Mesendoderm (in vitro differentiated cells): ENCODE data around the gene FAXC. TPM values are rescaled to one million over a fixed set of nuclear protein-coding genes. Genes with fewer than 3 reads are reported as not detected.

ENCODE experiments used
- DNase-seq: peaks from one replicate; pipeline ENCODE4 v3.0.0; 2013
- H2AK5ac ChIP-seq: 2 replicates; pipeline ENCODE4 v1.6.1; 2013; ENCODE audit warnings: low read length, inconsistent platforms
- H2BK120ac ChIP-seq: 2 replicates; pipeline ENCODE4 v1.6.1; 2013; ENCODE audit warnings: low read depth, mild to moderate bottlenecking, low read length, moderate library complexity, mixed read lengths
- H2BK15ac ChIP-seq: replicated peaks from 2 replicates; pipeline ENCODE4 v1.6.1; 2013; ENCODE audit warnings: low read depth, mild to moderate bottlenecking, moderate library complexity
- H2BK5ac ChIP-seq: 2 replicates; pipeline ENCODE4 v1.6.1; 2013; ENCODE audit warnings: low read length, inconsistent platforms
- H3K18ac ChIP-seq: 2 replicates; pipeline ENCODE4 v1.6.1; 2013; ENCODE audit warnings: mild to moderate bottlenecking, low read length, mixed read lengths
- H3K23ac ChIP-seq: one replicate; pipeline ENCODE4 v1.6.1; 2013; ENCODE audit warnings: low read length
- H3K27ac ChIP-seq: 2 replicates; pipeline ENCODE4 v1.5.1; 2013; ENCODE audit warnings: low read depth, mild to moderate bottlenecking, inconsistent platforms, low read length, moderate library complexity
- H3K27me3 ChIP-seq: 2 replicates; pipeline ENCODE4 v1.6.1; 2013; ENCODE audit warnings: low read length, control low read depth, mild to moderate bottlenecking, inconsistent platforms; ENCODE audit not compliant: insufficient read depth, poor library complexity
- H3K36me3 ChIP-seq: 2 replicates; pipeline ENCODE4 v1.6.1; 2013; ENCODE audit warnings: low read length, inconsistent platforms; ENCODE audit not compliant: control insufficient read depth, insufficient read depth
- H3K4ac ChIP-seq: one replicate; pipeline ENCODE4 v1.6.1; 2013; ENCODE audit warnings: low read depth, mild to moderate bottlenecking, low read length, moderate library complexity
- H3K4me1 ChIP-seq: 2 replicates; pipeline ENCODE4 v1.6.1; 2013; ENCODE audit warnings: low read depth, low read length, inconsistent platforms; ENCODE audit not compliant: control insufficient read depth
- H3K4me2 ChIP-seq: 2 replicates; pipeline ENCODE4 v1.6.1; 2013; ENCODE audit warnings: low read length
- H3K4me3 ChIP-seq: 2 replicates; pipeline ENCODE4 v1.5.1; 2013; ENCODE audit warnings: mild to moderate bottlenecking, low read length
- H3K56ac ChIP-seq: one replicate; pipeline ENCODE4 v1.6.1; 2013; ENCODE audit warnings: low read length
- H3K79me1 ChIP-seq: 2 replicates; pipeline ENCODE4 v1.6.1; 2013; ENCODE audit warnings: low read length, inconsistent platforms
- H3K79me2 ChIP-seq: 2 replicates; pipeline ENCODE4 v1.6.1; 2013; ENCODE audit warnings: mild to moderate bottlenecking, low read length; ENCODE audit not compliant: control insufficient read depth, insufficient read depth
- H3K9ac ChIP-seq: 2 replicates; pipeline ENCODE4 v1.6.1; 2013; ENCODE audit warnings: low read length, inconsistent platforms
- H4K5ac ChIP-seq: one replicate; pipeline ENCODE4 v1.6.1; 2013; ENCODE audit warnings: low read length
- H4K8ac ChIP-seq: one replicate; pipeline ENCODE4 v1.6.1; 2013; ENCODE audit warnings: low read depth, mild to moderate bottlenecking, control low read depth, low read length, moderate library complexity
- WGBS: extraction: QIAGEN DNeasy Blood & Tissue Kit; methylation state at CpG from one replicate; pipeline ENCODE4 v1.1.7; 2013; ENCODE audit warnings: low lambda C conversion rate, missing lambda C conversion rate; ENCODE audit not compliant: insufficient coverage; ENCODE audit errors: extremely low coverage; 5-methylcytosine and 5-hydroxymethylcytosine counted together
- polyA plus RNA-seq, 2 experiments: library from polyadenylated mRNA; stranded (reverse); fragments of 200-250 nt; gene quantifications; one replicate each; pipeline ENCODE4 v1.2.3, GENCODE V29; 2013

FAXC gene
- polyA plus RNA-seq (2013, experiment 1 of 2), result 12.4 TPM
- polyA plus RNA-seq (2013, experiment 2 of 2), result 13.4 TPM

DNA sequence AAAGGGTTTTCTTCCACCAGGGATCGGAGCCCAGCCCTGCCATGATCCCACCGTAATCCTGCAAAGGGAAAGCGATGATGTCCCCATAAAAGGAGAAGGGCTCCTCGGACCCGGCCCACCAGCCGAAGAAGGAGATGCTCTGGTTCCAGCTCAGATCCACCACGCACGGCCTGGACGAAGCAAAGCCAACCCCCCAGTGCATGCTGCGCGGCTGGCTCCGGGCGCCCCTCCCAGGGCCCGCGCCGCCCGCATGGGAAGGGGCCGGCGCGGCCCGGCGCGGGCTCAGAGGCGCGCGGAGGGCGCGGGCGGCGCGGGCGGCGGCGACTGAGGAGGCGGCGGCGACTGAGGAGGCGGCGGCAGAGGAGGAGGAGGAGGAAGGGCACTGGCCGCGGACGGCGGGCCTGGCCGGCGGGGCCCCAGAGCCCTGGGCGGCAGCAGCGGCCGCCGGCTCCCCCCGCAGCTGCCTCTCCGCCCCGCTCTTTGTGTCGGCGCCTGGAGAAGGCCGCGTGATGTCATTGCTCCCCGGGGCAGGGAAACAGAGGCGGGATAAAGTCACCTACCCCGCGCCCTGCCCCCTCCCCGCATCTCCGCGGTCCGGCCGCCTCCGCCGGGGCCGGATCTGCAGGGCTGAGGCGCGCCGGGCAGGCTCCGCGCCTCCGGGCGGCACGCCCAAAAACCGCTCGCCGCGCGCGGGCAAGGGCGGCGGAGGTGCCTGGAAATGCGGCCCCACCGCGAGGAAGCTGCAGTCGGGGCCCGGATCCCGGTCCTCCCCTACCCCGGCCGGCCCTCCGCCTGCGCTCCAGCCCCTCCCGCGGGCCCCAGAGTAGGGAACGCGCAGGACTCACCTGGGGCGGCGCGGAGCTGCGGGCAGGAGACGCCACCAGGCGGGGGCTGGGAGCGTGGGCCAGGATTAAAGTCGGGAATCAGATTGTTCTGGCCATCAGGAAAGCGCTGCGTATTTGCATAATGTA is at the start of gene FAXC:
TSS of gene FAXC (minus strand) at position 504 of the 971 bp plus-strand sequence. CDS start at position 202, 302 bp downstream.
- no CpG with 5 or more reads among the region's 108 CpGs for WGBS
- no peak within 1 kb of the TSS for H2AK5ac ChIP-seq

DNA sequence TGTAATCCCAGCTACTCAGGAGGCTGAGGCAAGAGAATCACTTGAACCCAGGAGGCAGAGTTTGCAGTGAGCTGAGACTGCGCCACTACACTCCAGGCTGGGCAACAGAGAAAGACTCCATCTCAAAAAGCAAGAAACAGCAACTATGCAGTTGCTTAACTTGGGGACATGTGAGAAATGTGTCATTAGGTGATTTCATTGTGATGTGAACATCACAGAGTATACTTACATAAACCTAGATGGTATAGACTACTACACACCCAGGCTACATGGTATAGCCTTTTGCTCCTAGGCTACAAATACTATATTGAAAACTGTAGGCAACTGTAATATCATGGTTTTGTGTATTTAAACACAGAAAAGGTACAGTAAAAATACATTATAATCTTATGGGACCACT is 47.8 kb upstream of the FAXC start:
- Histone ChIP-seq H3K36me3 (no peaks in the 10 kb centered on the region), H4K8ac (no peak overlapping the region), H3K4me3 (no peak overlapping the region), H3K56ac (no peak overlapping the region), H3K27ac (no peak overlapping the region), H3K79me1 (no peaks in the 10 kb centered on the region), H3K4me2 (no peak overlapping the region), H2BK5ac (no peak overlapping the region), H2BK120ac (no peak overlapping the region), H4K5ac (no peak overlapping the region), H3K27me3 (no peaks in the 10 kb centered on the region), H3K9ac (no peak overlapping the region), H2AK5ac (no peak overlapping the region), H3K23ac (no peak overlapping the region), H3K18ac (no peak overlapping the region), H3K79me2 (no peaks in the 10 kb centered on the region), H3K4me1 (no peaks in the 10 kb centered on the region), H3K4ac (no peak overlapping the region), H2BK15ac (no peak overlapping the region)
- DNase-seq, result no peak
- WGBS, result no CpG with 5 or more reads among the region's 1 CpG

More for the DNA sequence above, at the start of gene FAXC:
- H2BK15ac ChIP-seq, result peak within 1 kb of the TSS; percentile 10
- peak within 1 kb of the TSS; percentile 69 for H4K8ac ChIP-seq
- H2BK120ac ChIP-seq, result no peak within 1 kb of the TSS
- H3K36me3 ChIP-seq, result no peaks in the 10 kb centered on the region
- H3K4me2 ChIP-seq, result peak within 1 kb of the TSS; percentile 76
- H3K4me3 ChIP-seq, result peak within 1 kb of the TSS; percentile 58
- no peaks in the 10 kb centered on the region for H3K27me3 ChIP-seq
- no peak within 1 kb of the TSS for H4K5ac ChIP-seq
- H3K79me2 ChIP-seq, result no peaks in the 10 kb centered on the region
- H2BK5ac ChIP-seq, result no peak within 1 kb of the TSS
- peak; percentile 80 for DNase-seq
- H3K56ac ChIP-seq, result peak within 1 kb of the TSS; percentile 83
- peaks cover 5% of the 10 kb centered on the region for H3K4me1 ChIP-seq
- peak within 1 kb of the TSS; percentile 77 for H3K4ac ChIP-seq
- H3K79me1 ChIP-seq, result peaks cover 3% of the 10 kb centered on the region
- no peak within 1 kb of the TSS for H3K23ac ChIP-seq
- H3K9ac ChIP-seq, result peak within 1 kb of the TSS; percentile 60
- H3K18ac ChIP-seq, result peak within 1 kb of the TSS; percentile 97
- H3K27ac ChIP-seq, result peak within 1 kb of the TSS; percentile 77

DNA sequence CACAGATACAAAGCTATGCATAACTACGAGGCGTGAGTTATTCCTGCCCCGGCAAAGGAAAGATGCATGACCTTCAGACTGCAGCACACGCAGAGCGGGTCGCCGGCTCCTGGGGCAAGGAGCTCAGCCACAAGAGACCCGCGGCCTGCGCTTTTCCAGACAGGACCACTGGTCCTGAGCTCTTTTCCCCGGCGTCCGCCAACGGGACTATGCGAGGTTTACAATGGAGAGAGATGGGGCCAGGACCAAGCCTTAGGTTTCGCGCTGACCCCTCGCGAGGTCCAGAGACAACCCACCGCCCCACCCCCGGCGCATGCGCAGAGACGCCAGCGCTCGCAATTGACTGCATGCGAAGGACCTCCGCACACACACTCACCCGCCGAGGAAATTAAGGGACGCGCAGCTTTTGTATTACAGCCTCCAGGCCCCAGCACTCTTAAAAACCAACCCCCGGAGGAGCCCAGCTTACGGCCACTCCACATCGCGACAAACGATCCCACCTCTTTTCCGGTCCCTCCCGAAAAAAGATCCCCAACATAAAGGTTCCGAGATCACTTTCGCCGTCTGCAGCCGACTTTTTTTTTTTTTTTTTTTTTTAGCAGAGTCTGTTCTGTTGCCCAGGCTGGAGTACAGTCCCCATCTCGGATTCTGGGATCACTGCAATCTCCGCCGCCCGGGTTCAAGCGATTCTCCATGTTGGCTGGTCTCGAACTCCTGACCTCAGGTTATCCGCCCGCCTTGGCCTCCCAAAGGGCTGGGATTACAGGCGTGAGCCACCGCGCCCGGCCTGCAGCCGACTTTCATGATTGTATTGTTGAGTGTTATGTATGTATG is 44.4 kb upstream of the FAXC start, which contains the start of gene COQ3:
TSS of gene COQ3 (minus strand) at position 498 of the 834 bp plus-strand sequence. CDS start at position 482, 16 bp downstream.
- peak within 1 kb of the TSS; percentile 95 for H3K18ac ChIP-seq
- H4K8ac ChIP-seq, result no peak within 1 kb of the TSS
- H4K5ac ChIP-seq, result no peak within 1 kb of the TSS
- H3K79me1 ChIP-seq, result no peaks in the 10 kb centered on the region
- no peaks in the 10 kb centered on the region for H3K36me3 ChIP-seq
- no peaks in the 10 kb centered on the region for H3K27me3 ChIP-seq
- H2AK5ac ChIP-seq, result no peak within 1 kb of the TSS
- no peak within 1 kb of the TSS for H3K23ac ChIP-seq
- DNase-seq, result peak; percentile 95
- no peak within 1 kb of the TSS for H2BK15ac ChIP-seq
- H3K4ac ChIP-seq, result no peak within 1 kb of the TSS
- peak within 1 kb of the TSS; percentile 92 for H3K56ac ChIP-seq
- no peaks in the 10 kb centered on the region for H3K79me2 ChIP-seq
- H3K4me2 ChIP-seq, result peak within 1 kb of the TSS; percentile 56
- H3K4me3 ChIP-seq, result peak within 1 kb of the TSS; percentile 79
- H3K4me1 ChIP-seq, result no peaks in the 10 kb centered on the region
- peak within 1 kb of the TSS; percentile 88 for H3K9ac ChIP-seq
- no CpG with 5 or more reads among the region's 56 CpGs for WGBS
- no peak within 1 kb of the TSS for H2BK120ac ChIP-seq
- peak within 1 kb of the TSS; percentile 91 for H3K27ac ChIP-seq
- H2BK5ac ChIP-seq, result no peak within 1 kb of the TSS

DNA sequence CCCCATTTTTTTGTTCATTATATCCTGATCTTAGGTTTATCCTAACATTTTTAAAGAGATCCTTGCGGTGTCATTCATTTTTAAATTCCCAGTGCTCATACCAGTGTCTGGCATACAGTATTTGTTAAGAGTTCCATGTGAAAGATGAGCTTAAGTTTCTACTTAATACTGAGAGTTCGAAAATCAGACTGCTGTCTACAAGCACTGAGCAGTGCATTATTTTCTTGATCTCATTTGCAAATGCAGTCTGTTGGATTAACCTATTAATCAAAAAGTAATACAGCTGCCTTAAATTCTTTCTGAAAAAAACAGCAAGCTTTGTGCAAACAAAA is 43.9 kb upstream of the FAXC start:
- H3K18ac ChIP-seq, result peak overlapping the region; percentile 86
- H4K8ac ChIP-seq, result no peak overlapping the region
- no peak overlapping the region for H2BK15ac ChIP-seq
- DNase-seq, result no peak
- no peak overlapping the region for H2BK120ac ChIP-seq
- no peak overlapping the region for H3K23ac ChIP-seq
- peak overlapping the region; percentile 88 for H3K9ac ChIP-seq
- H3K4me2 ChIP-seq, result peak overlapping the region; percentile 56
- WGBS, result no CpG with 5 or more reads among the region's 2 CpGs
- peak overlapping the region; percentile 92 for H3K56ac ChIP-seq
- H3K4me1 ChIP-seq, result no peaks in the 10 kb centered on the region
- H2AK5ac ChIP-seq, result no peak overlapping the region
- no peaks in the 10 kb centered on the region for H3K79me2 ChIP-seq
- H4K5ac ChIP-seq, result no peak overlapping the region
- peak overlapping the region; percentile 79 for H3K4me3 ChIP-seq
- peak overlapping the region; percentile 91 for H3K27ac ChIP-seq
- H3K79me1 ChIP-seq, result no peaks in the 10 kb centered on the region
- H2BK5ac ChIP-seq, result no peak overlapping the region
- no peaks in the 10 kb centered on the region for H3K27me3 ChIP-seq
- H3K4ac ChIP-seq, result no peak overlapping the region
- no peaks in the 10 kb centered on the region for H3K36me3 ChIP-seq

GRCh38 chr6:99390896-99391295 is 41.4 kb upstream of the FAXC start:
- Histone ChIP-seq H4K8ac (no peak overlapping the region), H3K4me1 (no peaks in the 10 kb centered on the region), H2BK5ac (no peak overlapping the region), H3K23ac (no peak overlapping the region), H3K27ac (no peak overlapping the region), H3K18ac (no peak overlapping the region), H3K79me1 (no peaks in the 10 kb centered on the region), H3K79me2 (no peaks in the 10 kb centered on the region), H3K36me3 (no peaks in the 10 kb centered on the region), H3K27me3 (no peaks in the 10 kb centered on the region), H3K4me2 (no peak overlapping the region), H2AK5ac (no peak overlapping the region), H4K5ac (no peak overlapping the region), H3K4me3 (no peak overlapping the region), H3K56ac (no peak overlapping the region), H2BK15ac (no peak overlapping the region), H3K4ac (no peak overlapping the region), H3K9ac (no peak overlapping the region), H2BK120ac (no peak overlapping the region)
- WGBS, result no CpG with 5 or more reads among the region's 3 CpGs
- DNase-seq, result no peak
